CD1c-positive myeloid dendritic cell (primary cell): ENCODE data around the gene LYPD6B.

Experiments used
- DNase-seq: peaks from one replicate; pipeline ENCODE4 v3.0.0-alpha.2; 2016; ENCODE audit errors: extremely low spot score

LYPD6B gene

GRCh38 chr2:149112068-149112467, 73.6 kb downstream of the LYPD6B start:
- no peak for DNase-seq

- no peak for DNase-seq
These were observed 74.2 kb downstream of the LYPD6B start for GRCh38 chr2:149112713-149113112.

GRCh38 chr2:149115781-149116180, 77.3 kb downstream of the LYPD6B start:
- DNase-seq = no peak

- no peak for DNase-seq
These were observed 80.9 kb downstream of the LYPD6B start for GRCh38 chr2:149119368-149119767.

GRCh38 chr2:149122516-149122915, 84.0 kb downstream of the LYPD6B start:
- DNase-seq = no peak

GRCh38 chr2:149125031-149125725, 86.7 kb downstream of the LYPD6B start:
- no peak for DNase-seq

GRCh38 chr2:149129433-149129832, 90.9 kb downstream of the LYPD6B start:
- DNase-seq = no peak

GRCh38 chr2:149132339-149132738, 93.8 kb downstream of the LYPD6B start:
- no peak for DNase-seq

- DNase-seq = no peak
These were observed 94.4 kb downstream of the LYPD6B start for GRCh38 chr2:149132901-149133300.

GRCh38 chr2:149134335-149134923, 95.9 kb downstream of the LYPD6B start:
- DNase-seq = no peak

GRCh38 chr2:149136111-149136510, 97.6 kb downstream of the LYPD6B start:
- no peak for DNase-seq

GRCh38 chr2:149141046-149141445, 102.5 kb downstream of the LYPD6B start:
- DNase-seq = no peak

GRCh38 chr2:149143734-149144133, 105.2 kb downstream of the LYPD6B start:
- DNase-seq = no peak

GRCh38 chr2:149145314-149146295, 107.1 kb downstream of the LYPD6B start:
- no peak for DNase-seq

- no peak for DNase-seq
These were observed 108.4 kb downstream of the LYPD6B start for GRCh38 chr2:149146876-149147275.

GRCh38 chr2:149148194-149149006, 109.9 kb downstream of the LYPD6B start:
- no peak for DNase-seq

GRCh38 chr2:149149007-149149297, 110.5 kb downstream of the LYPD6B start:
- DNase-seq = no peak

- DNase-seq = peak; percentile 86
These were observed 114.0 kb downstream of the LYPD6B start for GRCh38 chr2:149152469-149152953.

- peak; percentile 36 for DNase-seq
These were observed 116.9 kb downstream of the LYPD6B start for GRCh38 chr2:149155196-149155969.

- no peak for DNase-seq
These were observed 117.5 kb downstream of the LYPD6B start for GRCh38 chr2:149155988-149156387.
